Neural progenitor cell (in vitro differentiated cells): Measurements from ENCODE around the gene WWOX. TPM values are rescaled to one million over a fixed set of nuclear protein-coding genes. Genes with fewer than 3 reads are reported as not detected.

Experiments
- DNase-seq: peaks from one replicate; pipeline ENCODE4 v3.0.0-alpha.2; 2016; ENCODE audit warnings: low spot score
- H2AFZ ChIP-seq: fragments of 200-600 bp; sonication (generic); replicated peaks from 2 replicates; pipeline ENCODE4 v1.6.1; 2016; ENCODE audit warnings: antibody characterized with exemption
- H3F3A ChIP-seq: fragments of 200-600 bp; sonication (generic); 2 replicates; pipeline ENCODE4 v1.6.1; 2016; ENCODE audit warnings: antibody characterized with exemption, low read depth
- H3K27ac ChIP-seq: fragments of 200-600 bp; sonication (generic); 2 replicates; pipeline ENCODE4 v1.5.1; 2016; ENCODE audit warnings: mild to moderate bottlenecking
- H3K27me3 ChIP-seq: fragments of 200-600 bp; sonication (generic); 2 replicates; pipeline ENCODE4 v1.6.1; 2016; ENCODE audit warnings: mild to moderate bottlenecking, moderate library complexity
- H3K36me3 ChIP-seq: fragments of 200-600 bp; sonication (generic); 2 replicates; pipeline ENCODE4 v1.5.1; 2016
- H3K4me1 ChIP-seq: fragments of 200-600 bp; sonication (generic); 2 replicates; pipeline ENCODE4 v1.6.1; 2016; ENCODE audit warnings: mixed run types
- H3K4me2 ChIP-seq: fragments of 200-600 bp; sonication (generic); 2 replicates; pipeline ENCODE4 v1.6.1; 2016
- H3K4me3 ChIP-seq: fragments of 200-600 bp; sonication (generic); 2 replicates; pipeline ENCODE4 v1.5.1; 2016
- H3K79me2 ChIP-seq: fragments of 200-600 bp; sonication (generic); 2 replicates; pipeline ENCODE4 v1.6.1; 2016; ENCODE audit warnings: low read depth
- H3K9ac ChIP-seq: fragments of 200-600 bp; sonication (generic); 2 replicates; pipeline ENCODE4 v1.6.1; 2016
- H3K9me3 ChIP-seq: fragments of 200-600 bp; sonication (generic); 2 replicates; pipeline ENCODE4 v1.5.1; 2016; ENCODE audit warnings: low read depth
- H4K20me1 ChIP-seq: fragments of 200-600 bp; sonication (generic); 2 replicates; pipeline ENCODE4 v1.6.1; 2016; ENCODE audit warnings: low read depth
- H3K27ac Mint-ChIP-seq: 3 replicates; pipeline ENCODE4 v1.8.0; 2021; ENCODE audit warnings: mixed read lengths
- H3K27me3 Mint-ChIP-seq: 2 replicates; pipeline ENCODE4 v1.8.0; 2022; ENCODE audit warnings: low read depth, mild to moderate bottlenecking, inconsistent platforms, moderate library complexity, mixed read lengths; ENCODE audit not compliant: insufficient read depth
- H3K36me3 Mint-ChIP-seq: 3 replicates; pipeline ENCODE4 v1.8.0; 2021; ENCODE audit warnings: mixed read lengths
- H3K4me1 Mint-ChIP-seq: 3 replicates; pipeline ENCODE4 v1.8.0; 2021; ENCODE audit warnings: mixed read lengths
- H3K4me3 Mint-ChIP-seq: 3 replicates; pipeline ENCODE4 v1.8.0; 2021; ENCODE audit warnings: mild to moderate bottlenecking, moderate library complexity, mixed read lengths
- H3K9me3 Mint-ChIP-seq: 3 replicates; pipeline ENCODE4 v1.8.0; 2020; ENCODE audit warnings: mixed read lengths
- EZH2 ChIP-seq: fragments of 200-600 bp; sonication (generic); IDR thresholded peaks from 2 replicates; pipeline ENCODE4 v1.6.1; 2017; ENCODE audit warnings: antibody characterized with exemption, mild to moderate bottlenecking, moderate library complexity
- EZH2phosphoT487 ChIP-seq: fragments of 200-600 bp; sonication (generic); IDR thresholded peaks from 2 replicates; pipeline ENCODE4 v1.6.1; 2017; ENCODE audit warnings: antibody characterized with exemption
- total RNA-seq: library from RNA; depleted of rRNA; stranded (reverse); fragments of >200 nt; gene quantifications from 2 replicates; pipeline ENCODE4 v1.2.3, GENCODE V29; 2015; ENCODE audit warnings: low replicate concordance
- TF ChIP-seq, protein P1 (sequence below): fragments of 200-600 bp; sonication (generic); IDR thresholded peaks from 2 replicates; pipeline ENCODE4 v1.5.1; 2017; ENCODE audit warnings: antibody characterized with exemption, mild to moderate bottlenecking

WWOX gene
- total RNA-seq, 1 donor from 2014 or later, result 63.7 TPM

DNA sequence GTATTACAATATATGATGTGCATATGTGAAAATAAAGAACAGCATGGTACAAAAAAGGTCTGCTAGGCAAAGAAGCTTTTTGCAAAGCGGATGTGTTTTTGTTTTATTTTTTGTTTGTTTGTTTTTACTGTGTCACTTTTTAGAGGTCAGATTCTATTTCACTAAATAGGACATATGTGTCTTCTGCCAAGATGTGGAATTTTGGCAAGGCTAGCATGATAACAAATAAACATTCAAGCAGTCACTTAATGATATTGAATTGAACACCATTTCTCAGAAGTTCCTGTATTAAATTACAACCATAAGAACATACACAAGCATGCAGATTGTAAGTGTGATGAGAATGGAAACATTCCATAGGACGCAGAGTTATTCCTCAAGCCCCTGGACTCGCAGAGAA, 492.7 kb downstream of the WWOX start:
- Mint-ChIP-seq H3K4me3 (no peak overlapping the region), H3K9me3 (no peaks in the 10 kb centered on the region), H3K4me1 (peaks cover 15% of the 10 kb centered on the region), H3K36me3 (no peaks in the 10 kb centered on the region), H3K27ac (no peak overlapping the region), H3K27me3 (peaks cover 5% of the 10 kb centered on the region)
- TF ChIP-seq, protein P1, sequence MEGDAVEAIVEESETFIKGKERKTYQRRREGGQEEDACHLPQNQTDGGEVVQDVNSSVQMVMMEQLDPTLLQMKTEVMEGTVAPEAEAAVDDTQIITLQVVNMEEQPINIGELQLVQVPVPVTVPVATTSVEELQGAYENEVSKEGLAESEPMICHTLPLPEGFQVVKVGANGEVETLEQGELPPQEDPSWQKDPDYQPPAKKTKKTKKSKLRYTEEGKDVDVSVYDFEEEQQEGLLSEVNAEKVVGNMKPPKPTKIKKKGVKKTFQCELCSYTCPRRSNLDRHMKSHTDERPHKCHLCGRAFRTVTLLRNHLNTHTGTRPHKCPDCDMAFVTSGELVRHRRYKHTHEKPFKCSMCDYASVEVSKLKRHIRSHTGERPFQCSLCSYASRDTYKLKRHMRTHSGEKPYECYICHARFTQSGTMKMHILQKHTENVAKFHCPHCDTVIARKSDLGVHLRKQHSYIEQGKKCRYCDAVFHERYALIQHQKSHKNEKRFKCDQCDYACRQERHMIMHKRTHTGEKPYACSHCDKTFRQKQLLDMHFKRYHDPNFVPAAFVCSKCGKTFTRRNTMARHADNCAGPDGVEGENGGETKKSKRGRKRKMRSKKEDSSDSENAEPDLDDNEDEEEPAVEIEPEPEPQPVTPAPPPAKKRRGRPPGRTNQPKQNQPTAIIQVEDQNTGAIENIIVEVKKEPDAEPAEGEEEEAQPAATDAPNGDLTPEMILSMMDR, result no peak
- TF ChIP-seq EZH2phosphoT487 (no peak), EZH2 (no peak)
- DNase-seq, result no peak
- Histone ChIP-seq H3K4me1 (peaks cover 17% of the 10 kb centered on the region), H3K4me3 (no peak overlapping the region), H3F3A (no peaks in the 10 kb centered on the region), H3K36me3 (no peaks in the 10 kb centered on the region), H2AFZ (no peak overlapping the region), H3K9me3 (no peaks in the 10 kb centered on the region), H3K27ac (no peak overlapping the region), H4K20me1 (no peaks in the 10 kb centered on the region), H3K79me2 (no peaks in the 10 kb centered on the region), H3K27me3 (no peaks in the 10 kb centered on the region), H3K4me2 (no peak overlapping the region), H3K9ac (no peak overlapping the region)

GRCh38 chr16:78593352-78593751, 493.9 kb downstream of the WWOX start:
- Histone ChIP-seq H3F3A (no peaks in the 10 kb centered on the region), H3K4me2 (no peak overlapping the region), H3K4me3 (no peak overlapping the region), H3K4me1 (peaks cover 17% of the 10 kb centered on the region), H2AFZ (no peak overlapping the region), H3K27ac (no peak overlapping the region), H3K79me2 (no peaks in the 10 kb centered on the region), H3K9me3 (no peaks in the 10 kb centered on the region), H4K20me1 (no peaks in the 10 kb centered on the region), H3K36me3 (no peaks in the 10 kb centered on the region), H3K9ac (no peak overlapping the region), H3K27me3 (no peaks in the 10 kb centered on the region)
- peak; percentile 43 for DNase-seq
- TF ChIP-seq EZH2, result no peak
- TF ChIP-seq, protein P1, result no peak
- TF ChIP-seq EZH2phosphoT487, result no peak
- no peaks in the 10 kb centered on the region for H3K36me3 Mint-ChIP-seq
- H3K9me3 Mint-ChIP-seq, result no peaks in the 10 kb centered on the region
- peaks cover 22% of the 10 kb centered on the region for H3K4me1 Mint-ChIP-seq
- no peak overlapping the region for H3K4me3 Mint-ChIP-seq
- H3K27me3 Mint-ChIP-seq, result peaks cover 5% of the 10 kb centered on the region
- peak overlapping the region; percentile 22 for H3K27ac Mint-ChIP-seq

DNA sequence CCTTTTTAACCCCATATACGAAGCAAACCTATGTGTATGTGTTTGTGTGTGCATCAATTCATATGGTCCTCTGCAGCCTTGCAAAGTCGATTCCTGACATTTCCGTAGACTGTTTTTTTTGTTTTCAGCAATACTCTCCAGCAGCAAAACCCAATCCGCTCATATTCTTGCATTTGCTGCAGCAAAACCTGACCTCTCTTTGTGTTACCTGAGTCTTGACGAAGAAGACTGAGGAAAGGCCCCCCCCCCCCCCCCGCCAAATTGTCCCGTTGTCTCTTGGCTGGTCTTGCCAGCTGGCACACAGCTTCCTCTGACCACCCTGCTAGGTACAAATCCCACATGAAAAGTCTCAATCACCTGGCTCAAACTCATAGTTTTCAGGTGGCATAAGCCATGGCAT, 494.7 kb downstream of the WWOX start:
- peaks cover 7% of the 10 kb centered on the region for H3K27me3 Mint-ChIP-seq
- TF ChIP-seq, protein P1, result no peak
- TF ChIP-seq EZH2 (no peak), EZH2phosphoT487 (no peak)
- no peak overlapping the region for H3K4me3 Mint-ChIP-seq
- DNase-seq, result no peak
- no peaks in the 10 kb centered on the region for H3K9me3 ChIP-seq
- H3K4me1 ChIP-seq, result peaks cover 17% of the 10 kb centered on the region
- H3K4me1 Mint-ChIP-seq, result peaks cover 31% of the 10 kb centered on the region
- H3K79me2 ChIP-seq, result no peaks in the 10 kb centered on the region
- H3K9me3 Mint-ChIP-seq, result no peaks in the 10 kb centered on the region
- H3K27ac Mint-ChIP-seq, result no peak overlapping the region
- H3F3A ChIP-seq, result no peaks in the 10 kb centered on the region
- no peak overlapping the region for H3K4me2 ChIP-seq
- H3K36me3 ChIP-seq, result no peaks in the 10 kb centered on the region
- H3K27ac ChIP-seq, result no peak overlapping the region
- no peaks in the 10 kb centered on the region for H3K36me3 Mint-ChIP-seq
- H4K20me1 ChIP-seq, result no peaks in the 10 kb centered on the region
- no peak overlapping the region for H3K9ac ChIP-seq
- no peak overlapping the region for H2AFZ ChIP-seq
- no peak overlapping the region for H3K4me3 ChIP-seq
- no peaks in the 10 kb centered on the region for H3K27me3 ChIP-seq
